ENCODE results near the gene COTL1.
A peak's percentile ranks its signal among the peaks of the same experiment; 100 is the strongest.

COTL1 gene

DNA sequence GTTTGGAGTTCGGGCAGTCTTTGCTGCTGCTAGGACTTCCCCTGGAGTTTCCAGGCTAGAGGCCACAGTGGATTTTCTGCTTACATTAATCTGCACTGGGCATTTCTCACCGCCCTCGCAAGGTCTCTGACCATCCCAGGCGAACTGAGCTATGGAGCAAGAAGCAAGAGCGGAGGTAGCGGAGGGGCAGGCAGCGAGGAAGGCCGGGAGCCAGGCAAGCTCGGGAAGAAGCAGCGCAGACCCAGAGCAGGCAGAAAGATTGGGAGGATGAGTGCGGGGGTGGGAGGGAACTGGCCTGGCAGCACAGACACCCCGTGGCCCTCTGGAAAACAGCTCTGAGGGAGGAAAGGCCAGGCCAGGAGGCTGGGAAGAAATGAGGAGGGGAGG is 3.8 kb downstream of the COTL1 start:
- no peak for DNase-seq (ENCODE audit: low spot score)

DNA sequence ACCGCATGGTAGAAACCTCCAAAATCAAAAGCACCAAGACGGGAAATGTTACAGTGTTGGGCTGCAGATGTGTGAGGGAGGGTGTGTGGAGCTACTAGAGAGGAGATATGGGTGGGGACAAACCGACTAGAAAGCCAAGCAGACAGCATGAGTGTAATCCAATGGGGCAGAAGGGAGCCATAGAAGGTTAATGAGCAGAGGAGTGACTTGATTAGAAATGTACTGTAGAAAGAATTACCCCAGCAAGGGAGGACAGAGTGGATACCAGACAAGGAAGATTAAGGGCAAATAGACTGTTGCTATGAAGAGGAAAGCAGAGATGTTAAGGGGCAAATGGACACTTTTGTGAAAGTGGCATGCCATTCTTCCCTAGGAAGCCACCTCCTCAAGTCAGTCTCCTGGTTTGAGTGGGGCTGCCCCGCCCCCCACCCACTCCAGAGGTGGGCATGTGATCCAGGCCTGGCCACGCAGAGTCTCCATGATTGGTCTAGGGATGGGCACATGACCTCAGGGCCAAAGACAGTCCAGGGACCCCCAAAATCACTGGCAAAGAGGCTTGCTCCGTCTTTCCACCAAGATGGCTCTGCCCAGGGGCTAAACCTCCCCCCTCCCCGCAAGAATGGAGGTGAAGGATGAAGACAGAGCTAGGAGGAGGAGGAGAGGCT is 4.3 kb downstream of the COTL1 start:
- DNase-seq (ENCODE audit: low spot score), result no peak

DNA sequence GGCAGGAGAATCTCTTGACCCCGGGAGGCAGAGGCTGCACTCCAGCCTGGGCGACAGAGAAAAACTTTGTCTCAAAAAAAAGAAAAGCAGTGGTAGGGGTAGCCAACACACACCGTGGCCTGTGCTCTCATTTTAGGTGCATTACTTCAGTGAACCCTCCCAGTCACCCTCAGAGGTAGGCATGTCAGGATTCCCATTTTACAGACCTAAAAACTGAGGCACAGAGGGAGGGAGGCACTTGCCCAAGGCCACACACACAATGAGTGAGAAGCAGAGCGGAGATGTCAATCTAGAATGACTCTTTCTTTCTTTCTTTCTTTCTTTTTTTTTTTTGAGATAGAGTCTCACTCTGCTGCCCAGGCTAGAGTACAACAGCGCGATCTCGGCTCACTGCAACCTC is 5.2 kb downstream of the COTL1 start:
- no peak for DNase-seq (ENCODE audit: low spot score)

DNA sequence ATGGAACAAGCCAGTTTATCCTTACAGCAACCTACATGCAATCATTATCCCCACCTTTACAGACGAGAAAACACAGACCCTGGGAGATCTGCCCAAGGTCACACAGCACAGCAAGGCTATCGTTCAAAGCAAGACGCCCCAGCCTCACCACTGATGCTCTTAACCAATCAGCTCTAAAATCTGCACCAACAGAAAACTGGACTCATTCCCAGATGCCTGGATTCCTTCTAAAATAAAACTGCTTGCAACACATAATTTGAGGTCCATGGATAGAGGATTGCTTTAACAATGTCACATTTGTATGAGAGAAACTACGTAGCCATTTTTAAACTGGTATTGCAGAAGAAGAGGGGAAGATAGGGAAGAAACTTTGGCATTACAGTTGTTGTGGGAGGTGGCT is 6.8 kb downstream of the COTL1 start:
- DNase-seq (ENCODE audit: low spot score), result peak; percentile 27

DNA sequence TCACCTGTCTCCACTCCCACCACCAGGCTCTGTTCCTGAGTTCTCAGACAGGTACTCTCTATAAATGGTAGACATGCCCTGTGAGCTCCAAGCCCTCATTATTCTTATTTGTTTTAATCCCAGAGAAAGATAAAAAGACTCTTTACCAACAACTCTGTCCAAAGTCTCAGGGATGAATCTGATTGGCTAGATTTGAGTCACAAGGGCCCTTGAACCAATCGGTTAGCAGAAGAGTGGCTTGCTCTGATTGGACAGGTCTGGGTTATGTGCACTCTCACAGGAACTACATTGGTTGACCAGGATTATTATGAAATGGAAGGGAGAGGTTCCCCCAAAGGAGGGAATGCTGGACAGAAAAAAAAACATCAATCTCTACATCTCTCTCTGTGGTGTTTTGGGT is 7.5 kb downstream of the COTL1 start:
- no peak for DNase-seq (ENCODE audit: low spot score)

DNA sequence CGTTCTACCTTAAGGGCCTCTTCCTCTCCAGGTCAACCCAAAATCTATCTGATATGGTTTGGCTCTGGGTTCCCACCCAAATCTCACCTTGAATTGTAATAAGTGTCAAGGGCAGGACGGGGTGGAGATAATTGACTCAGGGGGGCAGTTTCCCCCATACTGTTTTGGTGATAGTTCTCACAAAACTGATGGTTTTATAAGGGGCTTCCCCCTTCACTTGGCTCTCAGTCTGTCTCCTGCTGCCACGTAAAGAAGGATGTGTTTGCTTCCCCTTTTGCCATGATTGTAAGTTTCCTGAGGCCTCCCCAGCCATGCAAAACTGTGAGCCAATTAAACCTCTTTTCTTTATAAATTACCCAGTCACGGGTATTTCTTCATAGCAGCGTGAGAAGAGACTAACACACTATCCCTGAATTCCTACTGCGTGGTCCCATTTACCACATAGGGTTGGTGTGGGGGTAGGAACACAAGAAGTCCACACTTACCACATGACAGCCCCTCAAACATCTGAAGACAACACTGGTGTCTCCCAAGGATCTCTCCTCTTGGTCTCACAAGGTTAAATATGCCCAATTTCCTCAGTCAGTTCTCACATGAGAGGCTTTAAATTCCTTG is 8.2 kb downstream of the COTL1 start:
- DNase-seq (ENCODE audit: low spot score), result no peak

DNA sequence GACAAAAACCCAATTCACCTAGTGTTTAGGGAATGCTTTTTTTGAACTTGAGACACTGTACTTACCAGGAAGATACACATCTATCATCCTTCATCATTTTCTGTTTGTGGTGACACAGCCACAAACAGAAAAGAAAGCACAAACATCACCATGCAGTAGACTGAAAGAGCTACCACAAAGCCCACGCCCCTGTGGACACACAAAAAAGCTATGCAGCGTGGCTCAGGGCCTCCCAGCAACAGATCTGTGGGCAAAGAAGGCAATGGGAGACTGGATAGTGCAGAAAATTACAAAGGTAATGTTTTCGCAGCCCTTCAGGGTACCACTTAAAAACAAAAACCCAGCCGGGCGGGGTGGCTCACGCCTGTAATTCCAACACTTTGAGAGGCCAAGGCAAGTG is 9.6 kb downstream of the COTL1 start:
- DNase-seq (ENCODE audit: low spot score), result no peak

DNA sequence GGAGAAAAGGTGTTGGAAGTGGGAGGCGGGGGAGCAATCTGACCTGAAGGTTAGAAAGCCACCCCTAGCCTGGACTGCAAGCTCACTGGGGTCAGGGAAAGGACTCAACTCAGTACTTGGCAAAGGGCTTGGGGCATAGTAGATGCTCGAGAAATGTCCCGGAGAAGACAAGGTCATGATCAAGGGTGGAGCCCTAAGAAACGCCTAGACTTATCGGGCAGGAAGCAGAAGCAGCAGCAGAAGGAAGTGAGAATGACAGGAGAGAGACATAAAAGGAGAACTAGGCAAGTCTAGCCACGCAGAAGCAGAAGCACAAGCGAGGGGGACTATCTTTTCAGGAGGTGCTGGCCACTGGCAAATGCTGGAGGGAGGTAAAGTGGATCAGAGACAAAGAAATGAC is 10.2 kb downstream of the COTL1 start:
- DNase-seq (ENCODE audit: low spot score), result no peak

DNA sequence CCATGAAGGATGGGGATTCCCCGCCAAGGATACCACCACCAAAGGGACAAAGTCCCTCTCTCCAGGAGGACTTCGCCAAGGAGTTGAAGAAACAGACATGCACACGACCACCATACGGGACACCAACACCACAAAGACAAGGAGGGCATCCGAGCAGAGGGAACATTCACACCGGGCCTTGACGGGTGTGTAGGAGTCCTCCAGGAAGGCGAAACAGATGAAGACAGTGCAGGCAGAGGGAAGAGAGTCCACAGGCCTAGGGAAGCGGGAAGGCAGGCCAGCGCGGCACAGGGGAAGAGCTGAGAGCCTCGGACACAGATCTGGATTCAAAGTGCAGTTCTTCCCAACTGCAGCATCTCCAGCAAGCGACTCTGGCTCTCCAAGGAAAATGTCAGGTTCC is 10.8 kb downstream of the COTL1 start:
- no peak for DNase-seq (ENCODE audit: low spot score)

DNA sequence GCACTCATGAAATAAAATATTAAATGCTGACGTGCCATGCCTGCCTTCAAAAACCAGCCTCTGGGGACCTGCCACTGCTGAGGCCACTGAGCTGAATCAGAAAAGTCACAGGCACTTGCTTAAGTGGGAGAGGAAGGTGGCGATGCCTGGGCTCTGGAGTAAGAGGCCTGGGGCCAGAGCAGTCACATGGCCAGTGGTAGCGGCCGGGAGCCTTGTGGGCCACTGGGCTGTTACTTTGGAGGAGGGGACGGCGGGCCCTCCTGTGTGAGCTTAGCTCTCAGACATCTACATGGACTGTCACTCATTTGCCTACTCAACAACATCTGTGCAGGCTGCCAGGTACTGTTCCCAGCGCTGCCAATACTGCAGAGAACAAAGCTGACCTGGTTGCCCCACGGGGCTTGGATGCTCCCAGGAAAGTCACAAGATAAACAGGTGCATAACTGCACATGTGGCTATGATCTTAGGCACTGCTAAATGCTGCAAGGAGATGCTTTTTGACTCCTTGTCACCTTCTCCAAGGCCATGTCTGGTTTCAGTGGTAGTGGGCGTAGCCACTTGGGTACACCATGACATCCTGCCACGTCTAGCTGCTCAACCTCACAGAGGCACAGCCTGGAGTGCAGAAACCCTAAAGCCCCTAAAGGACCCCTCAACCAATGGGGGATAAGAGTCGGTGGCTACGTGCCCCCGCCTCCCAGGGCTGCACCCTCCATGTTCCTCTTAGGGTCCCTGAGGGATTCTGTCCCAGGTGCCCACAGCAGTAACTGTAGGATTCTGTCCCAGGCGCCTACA is 11.6 kb downstream of the COTL1 start:
- DNase-seq (ENCODE audit: low spot score), result no peak

DNA sequence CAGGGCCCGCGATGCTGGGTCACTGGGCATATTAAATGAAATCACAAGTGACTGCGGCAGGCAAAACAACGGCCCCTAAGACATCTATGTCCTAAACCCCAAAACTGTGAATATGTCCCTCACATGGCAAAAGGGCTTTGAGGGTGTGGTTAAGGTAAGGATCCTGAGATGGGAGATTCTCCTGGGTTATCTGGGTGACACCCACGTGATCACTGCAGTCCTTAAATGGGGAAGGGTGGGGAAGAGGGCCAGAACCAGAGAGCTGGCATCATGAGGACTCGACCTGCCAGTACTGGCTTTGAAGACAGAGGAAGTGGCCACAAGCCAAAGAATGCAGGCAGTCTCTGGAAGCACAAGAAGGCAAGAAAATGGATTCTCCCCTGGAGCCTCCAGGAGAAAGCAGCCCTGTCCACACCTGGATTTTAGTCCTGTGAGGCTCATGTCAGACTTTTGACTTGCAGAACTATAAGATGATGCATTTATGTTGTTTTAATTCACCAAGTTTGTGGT is 12.5 kb downstream of the COTL1 start:
- DNase-seq (ENCODE audit: low spot score), result no peak

DNA sequence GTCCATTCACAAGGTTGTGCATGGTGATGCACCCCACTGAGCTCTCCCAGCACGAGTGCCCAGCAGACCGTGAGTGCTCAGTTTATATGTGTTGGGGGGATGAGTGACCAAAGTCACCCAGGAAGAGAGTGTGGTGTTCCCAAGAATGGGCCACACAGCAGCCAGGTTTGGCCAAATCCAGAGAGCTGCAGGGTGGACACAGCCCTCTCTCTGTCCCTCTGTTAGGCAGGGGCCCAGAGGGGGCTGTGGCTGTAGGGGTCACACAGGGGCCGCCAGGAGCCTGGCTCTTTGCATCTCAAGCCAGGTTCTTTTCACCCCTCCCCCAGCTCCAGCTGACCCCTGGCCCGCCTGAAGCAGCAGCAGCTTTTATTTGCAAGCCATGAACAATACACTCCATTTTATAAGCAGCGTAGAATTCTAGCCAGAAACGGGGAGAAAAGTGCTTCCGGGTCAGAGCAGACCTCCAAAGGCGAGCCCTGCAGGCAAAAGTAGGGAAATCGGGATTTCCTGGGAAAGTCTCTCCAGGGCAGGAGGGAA is 13.3 kb downstream of the COTL1 start:
- DNase-seq (ENCODE audit: low spot score), result no peak

DNA sequence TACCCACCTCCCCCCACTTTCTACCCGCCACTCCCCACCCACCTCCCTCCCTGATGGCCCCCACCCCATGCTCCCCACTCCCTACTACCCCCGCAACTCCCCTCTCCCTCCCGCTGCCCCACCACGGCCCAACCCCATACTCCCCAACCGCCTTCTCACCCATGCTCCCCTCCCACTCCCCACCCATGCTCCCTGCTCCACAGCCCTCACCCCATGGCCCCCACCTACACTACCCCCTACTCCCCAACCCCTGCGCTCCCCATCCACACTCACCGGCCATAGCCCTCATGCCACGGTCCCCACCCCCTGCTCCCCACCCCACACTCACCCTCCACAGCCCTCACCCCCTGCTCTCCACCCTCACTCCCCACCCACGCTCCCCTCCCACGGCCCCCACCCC is 13.9 kb downstream of the COTL1 start:
- no peak for DNase-seq (ENCODE audit: low spot score)

DNA sequence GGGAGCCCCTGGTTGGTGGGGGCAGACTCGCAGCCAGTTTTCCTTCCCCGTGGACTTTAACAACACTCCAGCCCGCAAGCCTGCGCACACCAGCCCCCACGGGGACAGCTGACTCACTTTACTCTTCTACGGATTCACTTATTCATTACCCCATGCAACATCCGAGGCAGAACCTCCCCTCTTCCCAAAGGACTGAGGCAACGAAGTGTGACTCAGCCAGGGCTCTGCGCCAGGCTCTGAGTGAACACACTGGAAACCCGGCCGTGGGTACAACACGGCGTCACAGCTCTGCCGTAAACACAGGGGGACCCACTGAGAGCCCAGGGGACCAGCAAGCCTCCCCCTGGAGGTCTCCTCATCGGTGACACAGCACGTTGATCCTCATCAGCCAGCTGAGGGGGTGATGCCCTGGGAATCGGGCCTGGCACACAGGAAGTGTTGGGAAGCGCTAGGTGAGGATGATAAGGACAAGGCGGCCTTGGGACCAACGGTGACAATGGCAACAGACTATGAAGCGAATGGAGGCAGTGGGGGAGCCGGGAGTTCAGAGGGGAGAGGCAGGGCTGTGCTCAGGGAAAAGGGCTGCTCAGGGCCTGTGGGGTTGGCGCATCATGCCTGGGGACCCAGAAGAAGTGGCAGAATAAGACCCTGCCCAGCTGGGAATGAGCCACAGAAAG is 14.6 kb downstream of the COTL1 start:
- peak; percentile 94 for DNase-seq (ENCODE audit: low spot score)

DNA sequence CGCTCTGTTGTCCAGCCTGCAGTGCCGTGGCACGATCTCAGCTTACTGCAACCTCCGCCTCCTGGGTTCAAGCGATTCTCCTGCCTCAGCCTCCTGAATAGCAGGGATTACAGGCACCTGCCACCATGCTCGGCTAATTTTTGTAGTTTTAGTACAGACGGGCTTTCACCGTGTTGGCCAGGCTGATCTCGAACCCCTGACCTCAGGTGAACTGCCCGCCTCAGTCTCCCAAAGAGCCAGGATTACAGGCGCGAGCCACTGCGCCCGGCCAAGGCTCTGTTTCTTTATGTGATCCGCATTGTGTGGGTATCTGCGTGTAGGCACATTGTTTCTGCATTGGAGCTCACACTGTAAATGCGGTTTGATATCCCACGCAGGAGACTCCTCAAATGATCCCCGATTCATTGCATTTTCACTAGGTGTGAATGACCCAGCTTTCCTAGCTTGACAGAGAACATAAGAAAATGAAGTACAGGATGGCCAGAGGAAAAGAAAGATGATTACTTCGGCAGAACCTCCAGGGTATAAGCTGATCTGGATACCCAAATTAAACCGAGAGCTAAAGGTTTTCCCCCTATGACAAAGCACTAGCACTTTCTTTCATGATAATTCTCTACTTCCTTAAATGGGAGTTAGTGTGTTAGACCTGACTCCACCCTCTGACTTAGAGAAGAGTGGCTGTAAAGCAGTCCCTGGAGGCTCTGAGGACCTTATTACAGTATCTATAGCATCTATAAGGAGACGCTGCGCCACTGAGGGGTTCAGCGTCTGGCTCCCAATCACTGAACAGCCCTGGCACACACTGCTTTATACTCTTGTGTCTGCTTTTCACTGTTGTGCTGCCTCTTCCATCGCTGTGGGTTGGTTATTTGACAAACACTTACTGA is 17.3 kb downstream of the COTL1 start:
- no peak for DNase-seq (ENCODE audit: low spot score)

DNA sequence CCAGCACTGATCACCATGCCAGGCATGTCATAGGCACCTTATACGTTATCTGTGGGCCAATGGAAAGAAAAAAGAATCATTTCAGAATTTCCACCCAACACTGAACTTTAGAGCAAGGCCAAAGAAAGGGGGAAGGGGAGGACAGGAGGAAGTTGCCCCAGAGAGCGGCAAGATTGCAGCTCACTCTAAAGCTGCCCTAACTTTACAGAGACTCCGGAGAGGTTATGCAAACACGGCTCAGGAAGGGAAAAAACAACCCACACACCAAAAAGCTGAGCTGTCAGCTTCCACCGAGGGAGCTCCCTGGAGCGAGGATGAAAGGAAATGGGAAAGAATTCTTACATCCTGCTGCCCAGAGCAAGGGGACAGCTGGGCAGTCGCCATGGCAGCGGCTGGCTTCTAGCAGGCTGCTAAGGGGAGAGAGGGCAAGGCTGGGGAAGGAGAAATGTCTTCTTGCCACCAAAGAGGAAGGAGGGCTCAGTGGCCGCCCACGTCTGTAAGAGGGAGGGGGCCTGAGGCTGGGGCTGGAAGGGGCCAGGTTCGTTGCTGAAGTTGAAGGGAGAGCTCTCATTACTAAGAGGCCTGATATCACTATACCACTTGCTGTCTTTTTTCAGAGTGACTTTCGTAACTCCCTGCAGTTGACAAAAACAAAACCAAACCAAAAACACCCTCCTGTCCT is 18.2 kb downstream of the COTL1 start:
- peak; percentile 67 for DNase-seq (ENCODE audit: low spot score)

DNA sequence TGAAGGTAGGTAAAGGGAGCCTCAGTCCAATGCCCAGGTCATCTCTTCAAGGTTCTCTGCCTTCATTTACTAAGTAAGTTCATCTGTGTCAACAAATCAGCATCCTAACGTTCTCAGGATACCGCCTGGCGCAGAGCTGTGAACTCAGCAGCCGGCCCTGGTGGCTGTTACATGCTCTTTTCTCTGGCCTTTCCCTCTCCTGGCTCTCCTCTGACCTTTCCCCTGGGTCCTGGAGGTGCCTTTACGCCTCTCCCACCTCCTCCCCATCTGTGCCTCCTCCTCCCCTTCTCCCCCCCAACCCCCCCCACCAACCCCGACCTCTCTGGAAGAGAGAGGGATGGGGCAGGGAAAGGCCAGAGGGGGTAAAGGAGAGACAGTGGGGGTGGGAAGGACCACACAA is 19.5 kb downstream of the COTL1 start:
- DNase-seq (ENCODE audit: low spot score), result no peak

DNA sequence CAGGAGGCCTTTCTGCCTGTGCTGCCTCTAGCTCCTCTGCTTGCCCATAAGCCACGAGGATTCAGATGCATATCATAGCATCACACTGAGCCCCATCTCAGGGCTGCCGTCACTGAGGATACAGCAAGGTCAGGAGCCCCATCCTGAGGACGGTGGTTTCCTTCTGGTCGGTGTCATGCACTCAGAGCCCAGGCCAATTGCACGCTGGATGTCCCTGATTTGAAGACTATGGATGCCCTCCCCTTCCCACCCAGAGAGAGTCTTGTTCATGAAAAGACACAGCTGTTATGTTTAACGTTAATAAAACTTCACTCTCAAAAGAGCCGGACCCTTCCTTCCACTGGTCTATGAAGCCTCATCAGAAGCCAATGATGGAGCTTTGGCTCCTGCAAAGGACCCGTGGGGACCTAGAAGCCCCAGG is 19.9 kb downstream of the COTL1 start:
- no peak for DNase-seq (ENCODE audit: low spot score)

DNA sequence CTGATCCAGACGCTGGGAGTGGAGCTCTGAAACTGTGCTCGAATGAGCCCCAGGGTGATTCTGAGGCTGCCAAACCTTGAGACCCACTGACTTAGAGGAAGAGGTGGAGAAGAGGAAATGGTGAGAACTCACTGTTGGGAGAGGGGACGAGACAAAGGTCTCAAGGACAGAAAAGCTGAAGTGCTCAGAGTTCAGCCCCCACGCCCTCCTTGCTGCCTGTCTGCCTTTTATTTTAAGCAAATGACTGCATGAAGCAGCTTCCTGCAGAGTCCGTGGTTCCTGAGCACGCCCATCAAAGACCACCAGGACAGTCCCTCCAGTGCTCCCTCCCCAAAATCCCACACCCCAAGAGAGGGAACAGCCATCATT is 20.4 kb downstream of the COTL1 start:
- no peak for DNase-seq (ENCODE audit: low spot score)

DNA sequence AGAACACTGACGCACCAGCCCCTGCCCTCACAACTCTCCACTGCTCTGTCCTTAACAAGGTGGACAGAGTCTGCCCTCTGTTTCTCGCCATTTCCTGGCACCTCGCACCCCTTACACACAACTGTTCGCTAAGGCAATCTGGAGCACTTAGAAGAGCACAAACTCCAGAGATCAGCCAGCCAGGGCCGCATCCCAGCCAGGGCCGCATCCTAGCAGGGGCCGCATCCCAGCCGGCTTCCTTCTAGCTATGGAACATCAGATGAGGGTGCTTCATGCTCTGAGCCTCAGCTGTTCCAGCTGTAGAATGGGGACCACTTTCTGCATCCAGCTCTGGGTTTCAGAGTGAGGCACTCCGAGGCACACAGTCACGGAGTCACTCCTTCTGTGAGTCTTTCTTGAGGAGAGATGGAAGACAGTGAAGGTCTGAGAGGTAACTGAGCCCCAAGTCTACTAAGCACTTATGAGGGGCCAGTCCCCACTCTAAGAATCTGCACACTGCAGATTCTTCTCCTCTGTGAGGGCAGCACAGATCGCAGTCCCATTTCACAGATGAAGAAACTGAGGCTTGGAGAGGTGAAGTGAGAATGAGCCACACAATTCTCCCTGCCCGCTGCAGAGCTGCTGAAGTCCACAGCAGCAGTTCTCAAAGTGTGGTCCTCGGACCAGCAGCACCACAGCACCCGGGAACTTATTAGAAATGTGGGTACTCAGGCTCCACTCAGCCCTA is 20.9 kb downstream of the COTL1 start:
- no peak for DNase-seq (ENCODE audit: low spot score)

Data from AG20443 (cell line).